ENCODE data around the gene FAT3. TPM values are rescaled to one million over a fixed set of nuclear protein-coding genes. Genes with fewer than 3 reads are reported as not detected.

FAT3 gene
- 53.6 and 54.0 TPM in 2 replicates for polyA plus RNA-seq
- 290 and 306 TPM in 2 replicates for polyA minus RNA-seq

- Histone ChIP-seq H3K27ac (ENCODE audit: low read length) (peak within 1 kb of the TSS; percentile 92), H3F3A (ENCODE audit: insufficient read depth, low read length, poor library complexity, severe bottlenecking) (peaks cover 5% of the 10 kb centered on the region), H2AFZ (ENCODE audit: low read depth, low read length) (peak within 1 kb of the TSS; percentile 27), H3K79me2 (replicated peaks; ENCODE audit: insufficient read depth, low read length) (peaks cover 28% of the 10 kb centered on the region), H3K4me2 (ENCODE audit: low read length) (peak within 1 kb of the TSS; percentile 43), H3K9ac (ENCODE audit: low read length) (peak within 1 kb of the TSS; percentile 92), H4K20me1 (ENCODE audit: insufficient read depth) (no peaks in the 10 kb centered on the region), H3K27me3 (ENCODE audit: insufficient read depth, low read depth, low read length) (no peaks in the 10 kb centered on the region), H3K9me2 (ENCODE audit: insufficient read depth, low read length) (no peaks in the 10 kb centered on the region), H3K36me3 (ENCODE audit: insufficient read depth, low read length) (no peaks in the 10 kb centered on the region), H3K9me3 (ENCODE audit: low read length) (no peaks in the 10 kb centered on the region), H3K4me3 (ENCODE audit: low read length) (peak within 1 kb of the TSS; percentile 96)
- peak; percentile 75 for TF ChIP-seq TAF1 (IDR thresholded peaks at IDR 0.05; ENCODE audit: low read depth)
- TF ChIP-seq CTCF (IDR thresholded peaks at IDR 0.05; ENCODE audit: poor library complexity, severe bottlenecking) = peak; percentile 30
- TF ChIP-seq POLR2AphosphoS5 (IDR thresholded peaks at IDR 0.05) = peak; percentile 77
- TF ChIP-seq EZH2 (IDR thresholded peaks at IDR 0.05; ENCODE audit: borderline replicate concordance, insufficient read depth, low read length, poor library complexity, severe bottlenecking) = no peak
- peak; percentile 44 for TF ChIP-seq EP300 (conservative IDR thresholded peaks at IDR 0.05; ENCODE audit: poor library complexity, severe bottlenecking)
- TF ChIP-seq RAD21 (conservative IDR thresholded peaks at IDR 0.05) = peak; percentile 65
- no peak for TF ChIP-seq MXI1 (conservative IDR thresholded peaks at IDR 0.05; ENCODE audit: poor library complexity, severe bottlenecking)
- peak; percentile 73 for TF ChIP-seq REST (IDR thresholded peaks at IDR 0.05; ENCODE audit: borderline replicate concordance)
- peak; percentile 54 for TF ChIP-seq SMC3 (conservative IDR thresholded peaks at IDR 0.05; ENCODE audit: poor library complexity)
Measured at GRCh38 chr11:92224407-92225124, at the start of gene FAT3. Gene FAT3, plus strand, starts transcription at chr11:92224818. Its CDS starts 127,295 bp downstream, at chr11:92352113.

GRCh38 chr11:92179017-92179670, 45.5 kb upstream of the FAT3 start:
- Histone ChIP-seq H3K4me2 (ENCODE audit: low read length) (no peak overlapping the region), H3K9ac (ENCODE audit: low read length) (no peak overlapping the region), H3K27ac (ENCODE audit: low read length) (no peak overlapping the region), H3K27me3 (ENCODE audit: insufficient read depth, low read depth, low read length) (no peaks in the 10 kb centered on the region), H3K9me2 (ENCODE audit: insufficient read depth, low read length) (no peaks in the 10 kb centered on the region), H3F3A (ENCODE audit: insufficient read depth, low read length, poor library complexity, severe bottlenecking) (no peaks in the 10 kb centered on the region), H4K20me1 (ENCODE audit: insufficient read depth) (no peaks in the 10 kb centered on the region), H3K79me2 (replicated peaks; ENCODE audit: insufficient read depth, low read length) (no peaks in the 10 kb centered on the region), H3K36me3 (ENCODE audit: insufficient read depth, low read length) (no peaks in the 10 kb centered on the region), H2AFZ (ENCODE audit: low read depth, low read length) (no peak overlapping the region), H3K9me3 (ENCODE audit: low read length) (no peaks in the 10 kb centered on the region), H3K4me3 (ENCODE audit: low read length) (no peak overlapping the region)
- TF ChIP-seq EZH2 (IDR thresholded peaks at IDR 0.05; ENCODE audit: borderline replicate concordance, insufficient read depth, low read length, poor library complexity, severe bottlenecking) (no peak), EP300 (conservative IDR thresholded peaks at IDR 0.05; ENCODE audit: poor library complexity, severe bottlenecking) (no peak), POLR2AphosphoS5 (IDR thresholded peaks at IDR 0.05) (no peak), TAF1 (IDR thresholded peaks at IDR 0.05; ENCODE audit: low read depth) (no peak), MXI1 (conservative IDR thresholded peaks at IDR 0.05; ENCODE audit: poor library complexity, severe bottlenecking) (no peak), REST (IDR thresholded peaks at IDR 0.05; ENCODE audit: borderline replicate concordance) (no peak), SMC3 (conservative IDR thresholded peaks at IDR 0.05; ENCODE audit: poor library complexity) (no peak)

Measured in neural cell (in vitro differentiated cells).